ENCODE results near the gene EP400. TPM values are rescaled to one million over a fixed set of nuclear protein-coding genes. Genes with fewer than 3 reads are reported as not detected.

EP400 gene
- total and polyA plus RNA-seq, 7 donors, result 8.0 to 24.5 (median 18.4) TPM

GRCh38 chr12:132071830-132072384 lies 122.2 kb downstream of the EP400 start:
- TF ChIP-seq CTCF (IDR thresholded peaks at IDR 0.05), result no peak
- no peaks in the 10 kb centered on the region for H3K9me3 ChIP-seq
- no peak overlapping the region for H3K27ac ChIP-seq
- no peaks in the 10 kb centered on the region for H3K27me3 ChIP-seq (ENCODE audit: insufficient read depth in 3 of 3, low read length in 2 of 3)
- ATAC-seq, result no peak
- H3K4me3 ChIP-seq, result no peak overlapping the region
- WGBS, 3 donors, result 93 to 95% (median 94%) methylated on average over 14 of the region's 14 CpGs
- DNase-seq, result no peak
- intact Hi-C loops (cut with DNase I), result no loop called here
- no peaks in the 10 kb centered on the region for H3K4me1 ChIP-seq
- peaks cover 0 to 99% of the 10 kb centered on the region in 2 donors for H3K36me3 ChIP-seq (ENCODE audit: insufficient read depth in 1 of 2, low read depth in 1 of 2)

GRCh38 chr12:132074216-132074615 lies 124.5 kb downstream of the EP400 start:
- intact Hi-C loops (cut with DNase I), result no loop called here
- H3K4me1 ChIP-seq, result no peaks in the 10 kb centered on the region
- whole genome bisulfite sequencing, 3 donors, result 88 to 90% (median 90%) methylated on average over 14 of the region's 14 CpGs
- TF ChIP-seq CTCF (IDR thresholded peaks at IDR 0.05), result no peak
- no peaks in the 10 kb centered on the region for H3K27me3 ChIP-seq (ENCODE audit: insufficient read depth in 3 of 3, low read length in 2 of 3)
- H3K36me3 ChIP-seq (ENCODE audit: insufficient read depth in 1 of 2, low read depth in 1 of 2), result peaks cover 0 to 98% of the 10 kb centered on the region in 2 donors
- no peak overlapping the region for H3K4me3 ChIP-seq
- no peaks in the 10 kb centered on the region for H3K9me3 ChIP-seq
- H3K27ac ChIP-seq, result no peak overlapping the region
- DNase-seq (no peak), ATAC-seq (no peak)

GRCh38 chr12:132075026-132075713 lies 125.4 kb downstream of the EP400 start:
- H3K4me1 ChIP-seq, result no peaks in the 10 kb centered on the region
- H3K36me3 ChIP-seq (ENCODE audit: insufficient read depth in 1 of 2, low read depth in 1 of 2), result peaks cover 0 to 90% of the 10 kb centered on the region in 2 donors
- no peak overlapping the region for H3K27ac ChIP-seq
- TF ChIP-seq CTCF (IDR thresholded peaks at IDR 0.05), result no peak
- ATAC-seq, result no peak
- no peaks in the 10 kb centered on the region for H3K9me3 ChIP-seq
- H3K4me3 ChIP-seq, result no peak overlapping the region
- WGBS, 3 donors, result 89 to 91% (median 89%) methylated on average over 15 of the region's 15 CpGs
- H3K27me3 ChIP-seq (ENCODE audit: insufficient read depth in 3 of 3, low read length in 2 of 3), result no peaks in the 10 kb centered on the region
- intact Hi-C loops (cut with DNase I), result no loop called here
- DNase-seq, result no peak

GRCh38 chr12:132075714-132076553 lies 126.2 kb downstream of the EP400 start:
- ATAC-seq, result no peak
- TF ChIP-seq CTCF (IDR thresholded peaks at IDR 0.05), result no peak
- no peak overlapping the region for H3K27ac ChIP-seq
- H3K36me3 ChIP-seq (ENCODE audit: insufficient read depth in 1 of 2, low read depth in 1 of 2), result peaks cover 0 to 89% of the 10 kb centered on the region in 2 donors
- no peaks in the 10 kb centered on the region for H3K4me1 ChIP-seq
- no peaks in the 10 kb centered on the region for H3K9me3 ChIP-seq
- WGBS, 3 donors, result 86 to 88% (median 87%) methylated on average over 16 of the region's 16 CpGs
- DNase-seq, result no peak
- intact Hi-C loops (cut with DNase I), result no loop called here
- no peaks in the 10 kb centered on the region for H3K27me3 ChIP-seq (ENCODE audit: insufficient read depth in 3 of 3, low read length in 2 of 3)
- H3K4me3 ChIP-seq, result no peak overlapping the region
